EH (cell line): Measurements from ENCODE around the gene LOX.

Experiments used
- DNase-seq: peaks from one replicate; pipeline ENCODE4 v3.0.0-alpha.2; 2015; ENCODE audit warnings: low read depth

LOX gene, protein sequence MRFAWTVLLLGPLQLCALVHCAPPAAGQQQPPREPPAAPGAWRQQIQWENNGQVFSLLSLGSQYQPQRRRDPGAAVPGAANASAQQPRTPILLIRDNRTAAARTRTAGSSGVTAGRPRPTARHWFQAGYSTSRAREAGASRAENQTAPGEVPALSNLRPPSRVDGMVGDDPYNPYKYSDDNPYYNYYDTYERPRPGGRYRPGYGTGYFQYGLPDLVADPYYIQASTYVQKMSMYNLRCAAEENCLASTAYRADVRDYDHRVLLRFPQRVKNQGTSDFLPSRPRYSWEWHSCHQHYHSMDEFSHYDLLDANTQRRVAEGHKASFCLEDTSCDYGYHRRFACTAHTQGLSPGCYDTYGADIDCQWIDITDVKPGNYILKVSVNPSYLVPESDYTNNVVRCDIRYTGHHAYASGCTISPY

DNA sequence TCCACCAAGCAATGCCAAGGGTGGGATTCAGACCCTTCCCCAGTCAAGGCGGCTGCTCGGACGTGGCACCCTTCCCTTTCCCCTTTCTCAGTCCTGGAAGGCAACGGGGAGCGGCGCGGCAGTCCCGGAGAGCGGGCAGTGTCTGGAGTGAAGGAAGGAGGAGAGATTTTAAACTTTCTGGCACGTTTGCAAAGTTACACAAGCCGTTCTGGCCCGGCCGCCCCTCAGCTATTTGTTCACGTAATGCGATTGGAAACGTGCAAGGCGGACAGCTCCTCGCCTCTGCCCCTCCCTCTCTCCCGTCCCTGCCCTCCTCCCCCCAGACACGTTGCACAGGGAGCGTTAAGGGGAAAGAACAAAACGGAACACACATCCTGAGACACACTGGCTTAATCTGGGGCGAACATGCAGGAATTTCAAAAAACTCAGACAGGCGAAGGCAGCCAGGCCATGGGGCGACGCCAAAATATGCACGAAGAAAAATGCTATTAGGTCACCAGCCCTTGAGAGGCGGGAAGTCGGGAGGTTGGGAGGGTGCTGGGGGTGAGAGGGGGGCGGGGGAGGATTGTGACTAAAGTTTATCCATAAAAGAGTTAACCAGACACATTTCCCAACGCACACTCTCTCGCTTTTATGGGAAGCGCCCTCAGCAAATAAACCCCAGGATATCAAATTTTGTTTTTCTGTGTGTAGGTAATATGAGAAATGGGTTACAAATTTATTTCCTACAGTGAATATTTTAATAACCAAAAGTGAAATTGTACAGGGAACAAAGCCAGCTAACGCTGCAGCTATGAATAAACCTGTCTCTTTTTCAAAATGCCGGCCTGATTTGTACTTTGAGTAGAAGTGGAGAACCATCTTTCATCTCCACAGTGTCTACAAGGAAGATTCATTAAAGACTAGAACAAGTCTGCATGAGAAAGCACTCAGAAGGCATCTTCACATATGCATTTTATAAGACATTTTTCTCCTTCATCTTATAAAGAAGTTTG, at the start of gene LOX:
LOX (minus strand) TSS at position 144 of the 995 bp plus-strand sequence. CDS start 274 bp downstream, outside the sequence.
- peak; percentile 99 for DNase-seq

DNA sequence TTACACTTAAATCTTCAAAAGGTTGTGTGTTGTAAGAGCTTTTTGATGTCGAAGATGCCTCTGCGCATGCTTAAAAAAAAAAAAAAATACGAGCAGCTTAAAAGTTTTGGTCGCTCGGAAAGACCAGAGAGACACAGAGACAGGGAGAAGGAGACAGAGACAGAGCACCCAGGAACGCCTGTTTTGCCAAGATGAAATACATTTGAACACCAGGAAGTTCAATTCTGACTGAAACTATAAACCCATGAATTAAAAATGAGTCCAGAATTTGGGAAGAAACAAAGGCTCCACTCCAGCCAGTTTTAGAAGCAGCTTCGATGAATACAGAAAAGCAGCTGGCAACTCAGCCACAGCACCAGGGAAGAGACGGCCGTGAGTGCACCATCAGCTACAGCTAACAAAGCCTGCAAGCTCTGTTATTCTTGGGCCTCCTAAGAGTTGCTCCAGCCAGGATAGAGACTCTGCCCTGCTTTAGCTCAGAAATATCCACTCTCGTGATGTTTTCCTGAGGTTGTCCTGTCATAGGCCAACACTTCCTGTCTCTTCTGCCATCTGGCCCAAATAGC, 48.8 kb upstream of the LOX start:
- DNase-seq, result peak; percentile 43

DNA sequence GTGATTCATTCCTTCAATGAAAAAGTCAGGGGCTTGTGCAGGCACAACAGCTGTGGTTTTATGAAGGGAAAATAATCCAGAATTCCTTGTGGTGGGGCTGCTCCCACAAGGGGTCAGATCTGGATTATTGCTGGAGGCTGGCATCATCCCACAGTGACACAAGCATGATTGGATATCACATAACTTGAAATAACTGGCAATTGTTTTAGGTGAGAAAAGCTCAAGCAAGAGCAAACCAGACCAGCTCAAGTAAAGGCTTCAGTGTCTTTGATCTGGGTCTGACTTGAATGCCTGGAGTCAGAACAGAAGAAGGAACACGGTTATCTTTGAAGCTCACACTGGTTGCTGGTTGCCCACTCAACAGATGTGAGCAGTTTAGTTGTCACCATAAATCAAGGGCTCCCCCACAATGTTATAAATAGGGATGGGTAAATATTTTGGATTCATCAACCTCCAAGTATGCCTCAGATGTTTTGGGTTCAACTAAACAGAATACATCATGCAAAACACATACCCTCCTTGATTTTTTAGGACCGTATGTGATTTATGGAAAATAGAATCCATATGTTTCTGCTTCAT, 48.2 kb upstream of the LOX start:
- peak; percentile 81 for DNase-seq

DNA sequence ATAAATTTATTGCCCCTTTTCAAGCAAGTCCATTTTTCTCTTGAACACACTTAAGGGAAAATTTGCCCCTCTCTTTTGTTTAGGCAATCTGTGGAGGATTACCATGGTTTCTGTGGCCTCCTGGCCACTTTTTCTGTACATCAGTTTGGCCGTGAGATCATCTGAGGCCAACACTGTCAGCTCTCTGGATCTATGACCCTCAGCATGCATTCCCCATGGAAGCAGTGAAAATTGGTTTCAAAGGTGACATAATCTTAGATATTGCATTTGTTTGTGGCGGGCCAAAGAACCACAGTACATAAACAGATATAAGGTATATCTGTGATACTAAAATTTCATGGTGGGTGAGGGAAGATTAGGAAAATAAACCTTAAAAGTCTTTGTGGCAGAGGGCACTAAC, 46.7 kb upstream of the LOX start:
- no peak for DNase-seq

DNA sequence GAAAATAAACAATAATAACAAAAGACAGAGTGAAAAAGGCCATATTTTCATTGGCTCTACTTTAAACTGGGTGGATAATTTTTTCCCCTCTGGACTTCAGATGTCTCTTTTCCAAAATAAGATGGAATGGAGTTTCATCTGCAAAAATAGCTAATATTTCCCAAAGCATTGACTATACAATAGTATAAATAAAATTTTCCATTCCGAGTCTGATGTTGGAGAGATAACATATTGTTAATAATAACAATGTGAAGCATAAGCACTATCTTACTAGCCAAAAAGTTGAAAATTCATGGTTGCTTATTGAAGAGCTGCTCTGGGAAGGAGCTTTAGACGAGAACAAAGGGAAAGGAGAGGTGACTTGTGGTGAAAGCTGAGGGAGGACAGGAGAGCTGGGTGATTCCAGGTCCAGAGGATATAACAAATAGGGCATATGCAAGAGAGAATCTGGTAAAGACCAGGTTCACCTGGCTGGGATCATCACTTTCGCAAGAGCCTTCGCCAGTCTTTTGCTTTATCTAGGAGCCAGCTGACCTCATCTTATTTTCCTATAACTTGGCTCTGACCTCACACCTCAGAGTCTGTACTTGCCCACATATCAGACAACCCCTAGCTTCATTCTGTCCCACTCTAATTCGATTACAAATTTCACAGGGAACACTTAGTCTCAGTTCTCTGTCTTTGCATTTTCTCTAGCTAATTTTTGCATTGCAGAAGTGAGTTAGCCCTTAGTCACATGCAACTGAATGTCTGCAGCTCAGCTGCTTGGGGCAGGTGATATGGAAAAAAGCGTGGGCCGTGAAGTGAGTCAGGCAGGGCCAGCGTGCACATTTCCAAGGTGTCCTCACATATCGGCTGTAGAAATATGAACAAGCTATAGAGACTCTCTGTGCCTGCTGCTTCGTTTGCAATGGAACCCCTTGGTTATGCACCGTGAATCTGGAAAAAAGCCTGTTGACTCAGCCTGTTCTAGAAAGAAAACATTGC, 43.7 kb upstream of the LOX start:
- no peak for DNase-seq

DNA sequence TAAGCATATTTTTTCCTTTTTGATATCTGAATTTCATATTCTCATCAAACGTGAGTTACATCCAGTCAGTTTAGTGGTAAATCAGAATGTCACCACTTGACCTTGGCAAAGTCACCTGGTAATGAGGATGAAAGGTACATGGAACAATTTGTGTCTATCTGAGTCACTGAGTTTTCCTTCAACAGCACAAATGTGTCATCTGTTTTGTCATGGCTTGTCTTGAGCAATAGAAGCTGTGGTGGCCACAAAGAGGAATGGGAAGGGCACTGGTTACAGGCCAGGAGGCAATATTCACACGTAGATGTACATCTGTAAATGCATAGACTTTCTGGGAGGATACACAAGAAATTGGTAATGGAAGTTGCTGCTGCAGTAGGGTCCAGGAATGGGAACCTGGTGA, 42.9 kb upstream of the LOX start:
- no peak for DNase-seq

DNA sequence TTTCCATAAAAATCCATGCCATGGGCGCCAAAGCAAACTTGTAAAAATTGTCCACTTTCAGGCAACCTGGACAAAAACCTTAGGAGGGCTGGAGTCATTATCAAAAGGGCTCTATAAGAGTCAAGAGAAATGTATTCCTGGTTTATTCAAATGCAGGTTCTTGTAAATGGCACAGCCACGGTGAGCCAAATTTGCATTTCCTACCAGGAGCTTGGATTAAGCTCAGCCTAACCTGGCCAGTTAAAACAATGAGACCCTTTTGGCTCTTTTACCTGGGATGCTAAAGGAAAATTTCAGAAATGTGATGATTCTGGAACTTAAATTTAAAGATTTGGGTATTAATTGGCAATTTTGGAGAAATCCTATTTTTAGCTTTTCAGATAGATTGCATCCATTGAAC, 42.4 kb upstream of the LOX start:
- no peak for DNase-seq

DNA sequence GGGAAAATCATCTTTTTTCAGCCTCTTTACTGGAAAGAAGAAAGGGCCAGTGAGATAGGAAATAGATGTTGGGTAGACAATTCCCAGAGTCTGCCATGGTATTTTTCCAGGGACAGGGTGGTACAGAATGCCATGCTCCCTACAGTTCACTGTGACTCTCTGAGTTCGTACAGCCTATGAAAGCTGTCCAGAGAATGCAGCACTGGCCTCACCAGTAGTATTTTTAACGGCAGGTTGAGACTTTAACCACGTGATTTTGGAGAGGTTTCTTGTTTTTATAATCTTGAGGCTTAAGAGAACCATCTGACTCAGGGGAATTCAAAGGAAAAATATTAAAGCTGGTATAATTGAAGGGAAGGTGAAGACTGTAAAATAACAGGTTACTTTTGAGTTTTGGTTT, 41.1 kb upstream of the LOX start:
- no peak for DNase-seq

DNA sequence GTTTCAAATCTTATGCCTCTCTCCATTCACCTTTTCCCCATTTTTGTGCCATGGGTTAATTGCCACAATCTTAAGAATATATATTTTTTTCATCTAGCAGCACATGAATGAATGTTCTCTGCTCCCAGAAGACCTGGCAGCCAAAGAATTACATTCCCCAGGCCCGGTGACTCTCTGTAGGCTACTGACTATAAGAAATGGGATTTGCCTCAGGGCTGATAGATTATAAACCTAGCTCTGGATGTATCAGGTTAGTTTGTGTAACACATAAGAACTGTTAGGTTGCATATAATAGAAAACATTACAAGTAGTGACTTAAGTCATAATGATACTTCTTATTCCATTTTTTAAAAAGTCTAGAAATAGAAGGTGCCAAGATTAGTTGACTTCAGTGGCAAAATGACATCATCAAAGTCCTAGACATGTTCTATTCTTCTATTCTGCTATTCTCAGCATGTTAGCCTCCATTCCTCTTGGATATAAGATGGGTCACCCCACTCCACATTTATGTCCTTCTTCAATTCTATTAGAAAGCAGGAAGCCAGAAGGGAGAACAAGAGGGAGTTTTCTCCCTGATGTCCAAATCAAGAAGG, 40.4 kb upstream of the LOX start:
- no peak for DNase-seq

DNA sequence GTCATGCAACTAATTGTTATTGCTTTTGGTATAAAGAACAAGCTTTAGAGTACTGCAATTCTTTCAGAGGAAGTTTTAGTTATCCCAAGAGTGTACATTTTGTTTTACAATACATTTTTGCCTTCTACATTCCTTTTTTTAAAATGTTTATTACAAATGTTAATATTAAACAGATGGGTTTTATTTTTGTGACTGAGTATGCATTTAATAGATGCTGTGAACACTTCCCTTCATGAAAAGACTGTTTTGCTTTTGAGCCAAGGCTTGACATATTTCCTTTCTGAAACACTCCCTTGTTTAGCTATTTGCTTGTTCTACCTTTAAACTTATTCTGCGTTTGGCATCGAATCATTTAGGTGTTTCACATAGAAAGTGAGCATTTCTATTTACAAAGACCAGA, 36.4 kb upstream of the LOX start:
- DNase-seq, result no peak

DNA sequence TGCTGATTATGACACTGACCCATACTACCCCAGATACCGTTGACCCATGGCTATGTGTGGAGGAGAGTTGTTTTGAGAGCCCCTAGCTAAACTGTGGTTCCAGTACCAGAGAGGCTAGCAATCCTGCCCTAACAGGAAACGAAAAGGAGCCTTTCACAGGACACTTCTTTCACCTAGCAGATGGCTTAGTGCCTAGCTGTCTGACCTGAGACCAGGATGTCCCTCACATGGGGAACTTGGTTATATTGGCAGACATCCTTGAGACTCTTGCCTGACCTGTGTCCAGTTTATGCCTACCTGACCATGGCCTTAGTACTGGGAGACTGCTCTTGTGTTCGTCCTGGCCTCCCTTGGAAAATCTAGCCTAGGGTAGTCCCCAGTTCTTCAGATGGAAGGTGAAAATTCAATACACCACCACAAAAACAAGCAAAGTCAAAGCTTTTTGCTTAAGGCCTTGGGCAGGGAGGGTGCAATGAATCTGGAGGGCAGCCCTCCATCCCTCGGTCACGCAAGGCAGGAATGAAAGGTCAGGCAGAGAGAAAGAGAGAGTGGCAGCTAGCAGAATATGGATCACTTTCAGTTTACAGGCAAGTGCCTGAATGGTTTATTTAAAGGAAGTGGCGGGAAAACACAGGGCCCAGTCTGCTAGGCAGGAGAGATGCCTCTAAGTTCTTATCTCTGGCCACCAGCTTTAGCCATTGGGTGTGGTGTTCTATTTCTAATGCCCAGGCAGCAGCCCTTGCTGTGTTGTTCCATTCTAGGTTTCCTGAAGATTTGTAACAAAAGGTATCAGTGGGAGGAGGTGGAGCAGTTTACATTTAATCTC, 34.9 kb upstream of the LOX start:
- DNase-seq, result no peak

DNA sequence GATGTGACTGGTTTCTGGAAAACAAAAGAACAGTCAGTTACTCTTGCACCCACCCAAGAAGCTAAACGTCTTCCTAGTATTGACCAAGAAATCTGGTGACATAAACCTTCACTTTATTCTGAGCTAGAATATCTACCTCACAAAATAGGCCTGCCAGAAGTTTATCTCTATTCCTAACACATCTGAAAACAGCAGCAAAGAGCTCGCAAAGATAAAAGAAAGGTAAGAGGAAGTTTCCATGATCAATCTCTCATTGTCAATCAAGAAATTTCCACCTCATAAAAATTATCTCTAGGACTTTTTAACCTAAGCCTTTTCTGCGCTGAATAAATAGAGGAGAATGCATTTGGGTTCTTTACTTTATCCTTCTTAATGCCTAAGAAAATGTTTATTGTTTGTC, 34.0 kb upstream of the LOX start:
- DNase-seq, result no peak

DNA sequence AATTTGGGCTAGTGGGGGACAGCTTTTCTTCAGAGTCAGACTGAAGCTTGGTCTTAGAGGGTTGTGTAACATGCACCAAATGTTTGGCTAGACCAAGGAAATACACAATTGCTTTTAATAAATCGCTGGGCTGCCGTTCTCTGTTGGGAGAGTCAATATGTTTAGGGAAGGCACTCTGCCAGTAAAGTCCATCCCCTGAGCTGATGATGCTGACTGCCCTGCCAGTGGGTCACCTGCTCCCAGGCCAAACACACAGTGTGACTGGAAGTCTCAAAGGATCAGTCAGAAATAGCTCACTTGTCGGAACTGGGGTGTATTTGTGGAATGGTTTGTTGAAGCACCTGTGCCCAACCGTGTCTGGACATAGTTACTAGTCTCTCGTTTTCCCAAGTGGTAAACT, 33.4 kb upstream of the LOX start:
- DNase-seq, result no peak

DNA sequence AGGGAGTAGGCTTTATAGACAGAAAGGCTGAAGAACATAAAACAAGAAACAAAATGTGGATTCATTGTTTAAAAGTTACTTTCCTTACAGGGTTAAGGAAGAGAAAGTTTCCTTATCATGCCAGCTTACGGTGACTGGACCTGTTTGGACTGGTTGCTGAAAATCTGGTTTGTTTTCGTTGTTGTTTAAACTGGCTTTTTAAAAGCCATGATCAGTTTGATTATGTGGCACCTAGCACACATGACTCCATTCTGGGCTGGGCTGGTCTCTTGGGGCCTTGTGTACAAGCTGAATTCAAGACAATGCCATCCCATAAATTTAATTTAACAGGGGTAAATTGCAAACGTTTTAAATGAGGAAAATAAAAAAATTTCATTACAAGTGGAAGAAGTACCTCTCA, 32.9 kb upstream of the LOX start:
- DNase-seq, result no peak

DNA sequence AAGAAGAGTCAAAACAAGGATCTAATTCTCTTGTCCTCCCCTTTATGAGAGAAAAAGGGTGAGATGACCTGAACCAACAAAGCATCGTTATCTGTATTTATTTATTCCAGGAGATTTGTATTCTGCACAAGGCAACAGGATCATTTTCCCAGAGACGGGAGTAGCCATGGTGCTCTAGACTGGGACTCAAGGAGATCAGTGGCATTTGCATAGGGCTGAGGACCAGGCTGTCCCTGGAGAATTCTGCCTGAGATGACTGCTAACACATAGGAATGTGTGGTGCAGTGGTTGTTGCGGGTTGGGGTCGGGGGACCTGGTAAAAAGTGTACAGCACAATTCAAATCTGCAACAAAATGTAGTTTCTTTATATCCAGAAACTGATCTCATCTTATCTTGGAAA, 29.0 kb upstream of the LOX start:
- DNase-seq, result no peak

DNA sequence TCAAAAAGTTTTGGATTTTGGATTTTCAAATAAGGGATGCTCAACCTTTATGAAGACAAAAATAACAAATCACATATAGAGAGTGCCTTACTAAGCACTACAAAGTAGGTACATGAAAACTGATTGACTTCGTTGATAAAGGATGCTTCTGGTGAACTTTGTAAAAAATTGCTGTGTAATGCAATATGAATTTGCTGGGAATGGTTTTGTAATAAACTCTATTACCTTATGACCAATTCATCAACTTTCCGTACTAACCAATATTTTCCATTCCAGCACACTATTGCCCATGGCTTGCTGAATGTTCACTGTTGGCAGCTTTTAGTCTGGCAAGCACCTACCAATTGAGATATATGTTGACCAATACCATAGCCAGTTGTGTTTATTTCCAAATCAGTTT, 27.9 kb upstream of the LOX start:
- DNase-seq, result no peak

DNA sequence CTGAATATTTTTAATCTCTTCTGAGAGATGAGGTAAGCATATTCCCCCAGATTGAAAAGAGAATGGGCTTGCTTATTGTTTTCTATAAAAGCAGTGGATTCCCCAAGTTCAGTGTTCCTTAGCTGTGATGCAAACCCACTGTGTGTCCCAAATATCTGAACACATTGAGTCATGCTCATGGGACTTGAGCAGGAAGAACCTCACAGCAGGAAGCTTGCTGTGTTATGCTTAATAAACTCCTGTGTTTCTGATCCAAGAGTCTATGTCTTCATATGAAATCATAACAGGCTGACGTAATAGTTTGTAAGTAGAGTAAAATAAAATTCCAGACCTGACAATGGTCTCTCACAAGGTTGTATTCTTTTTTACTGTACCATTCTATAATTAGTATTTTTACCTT, 24.8 kb upstream of the LOX start:
- DNase-seq, result peak; percentile 75

DNA sequence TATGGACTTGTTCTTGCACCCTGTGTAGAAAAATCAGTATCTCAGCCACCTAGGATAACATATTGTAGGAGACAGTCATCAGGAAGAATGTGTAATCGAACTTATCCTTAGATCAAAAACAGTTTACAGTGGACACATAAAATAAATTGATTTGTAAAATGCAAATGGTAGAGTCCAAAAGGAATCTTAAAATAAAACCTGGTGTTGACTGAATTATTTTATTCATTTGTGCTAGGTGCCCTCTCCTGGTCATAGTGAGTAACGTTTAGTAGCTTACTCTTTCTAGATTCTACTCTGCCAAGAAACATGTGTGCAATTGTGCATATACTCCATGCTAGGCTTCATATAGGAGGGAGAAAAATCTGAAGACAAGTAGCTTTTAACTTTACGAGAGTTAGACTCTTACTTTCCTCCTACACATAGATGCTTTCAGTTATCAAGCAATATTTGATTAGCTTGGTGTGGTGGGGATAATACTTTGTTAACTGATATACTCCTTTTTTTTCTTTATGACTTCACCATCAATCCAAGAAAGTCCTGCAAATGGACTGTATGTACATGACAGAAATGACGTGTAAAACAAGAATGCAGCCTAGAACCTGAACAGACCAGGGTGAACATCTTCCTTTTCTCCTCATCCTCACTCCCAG, 23.7 kb upstream of the LOX start:
- DNase-seq, result peak; percentile 71

DNA sequence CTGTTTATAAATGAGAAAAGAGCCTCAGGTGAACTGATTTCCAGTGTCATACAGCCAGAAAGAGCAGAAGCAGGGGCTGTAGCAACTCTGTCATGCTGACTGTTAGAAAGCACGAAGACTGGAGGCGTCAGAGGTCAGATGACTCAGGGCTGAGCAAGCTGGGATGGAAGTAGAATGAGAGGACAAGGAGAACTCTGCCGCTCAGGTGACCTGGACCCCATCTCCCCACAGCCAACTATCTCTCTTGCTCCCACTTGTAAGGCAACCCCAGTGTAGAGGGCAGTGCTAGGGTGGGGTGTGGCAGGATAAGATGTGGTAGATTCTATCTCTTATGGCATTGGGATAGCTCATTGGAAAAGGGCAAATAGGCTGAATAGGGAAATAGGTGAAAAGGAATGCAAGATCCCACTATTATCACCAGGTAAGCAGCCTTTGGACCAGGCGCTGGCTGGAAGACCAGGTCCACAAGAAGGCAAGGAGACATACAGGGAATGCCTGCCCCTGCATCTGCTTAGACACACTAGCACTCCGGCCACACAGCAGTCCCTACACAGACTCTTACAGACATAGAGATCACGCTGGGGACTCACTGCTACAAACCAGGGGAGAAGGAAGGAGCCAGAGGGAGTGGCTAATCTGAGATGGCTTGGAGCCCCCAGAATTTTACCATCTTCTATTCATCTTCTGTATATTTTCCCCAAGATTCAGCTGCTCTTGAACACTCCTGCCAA, 21.2 kb upstream of the LOX start:
- peak; percentile 84 for DNase-seq
